Endodermal cell (in vitro differentiated cells): Measurements from ENCODE around the gene PRRX2. TPM values are rescaled to one million over a fixed set of nuclear protein-coding genes. Genes with fewer than 3 reads are reported as not detected.

Experiments
- DNase-seq: peaks from one replicate; pipeline ENCODE4 v3.0.0-alpha.2; 2017
- H3K27ac ChIP-seq: 2 replicates; pipeline ENCODE4 v1.5.1; 2013; ENCODE audit warnings: mild to moderate bottlenecking, low read depth, low read length, moderate library complexity
- H3K27me3 ChIP-seq: 2 replicates; pipeline ENCODE4 v1.6.1; 2013; ENCODE audit warnings: mild to moderate bottlenecking, low read length, moderate library complexity; ENCODE audit not compliant: insufficient read depth, control insufficient read depth, poor library complexity, severe bottlenecking
- H3K36me3 ChIP-seq: 2 replicates; pipeline ENCODE4 v1.7.0; 2013; ENCODE audit warnings: mild to moderate bottlenecking, low read length, moderate library complexity; ENCODE audit not compliant: control insufficient read depth, insufficient read depth
- H3K4me1 ChIP-seq: one replicate; pipeline ENCODE4 v1.7.0; 2013; ENCODE audit warnings: low read length; ENCODE audit not compliant: control insufficient read depth, insufficient read depth
- H3K4me3 ChIP-seq: 2 replicates; pipeline ENCODE4 v1.5.1; 2013; ENCODE audit warnings: mild to moderate bottlenecking, low read length, moderate library complexity
- H3K9ac ChIP-seq: 2 replicates; pipeline ENCODE4 v1.6.1; 2013; ENCODE audit warnings: mild to moderate bottlenecking, low read length, moderate library complexity; ENCODE audit not compliant: poor library complexity, severe bottlenecking; ENCODE audit errors: extremely low read depth
- H3K9me3 ChIP-seq: 2 replicates; pipeline ENCODE4 v1.6.1; 2013; ENCODE audit warnings: mild to moderate bottlenecking, low read length, moderate library complexity; ENCODE audit not compliant: control insufficient read depth
- H3K27ac Mint-ChIP-seq: 2 replicates; pipeline ENCODE4 v1.8.0; 2020; ENCODE audit warnings: mixed read lengths
- H3K27me3 Mint-ChIP-seq: 2 replicates; pipeline ENCODE4 v1.8.0; 2021; ENCODE audit warnings: mild to moderate bottlenecking, mixed read lengths; ENCODE audit not compliant: insufficient read depth
- H3K36me3 Mint-ChIP-seq: 2 replicates; pipeline ENCODE4 v1.8.0; 2020; ENCODE audit warnings: low read depth, mixed read lengths
- H3K4me1 Mint-ChIP-seq: 2 replicates; pipeline ENCODE4 v1.8.0; 2020; ENCODE audit warnings: mixed read lengths
- H3K4me3 Mint-ChIP-seq: 2 replicates; pipeline ENCODE4 v1.8.0; 2020; ENCODE audit warnings: mild to moderate bottlenecking, moderate library complexity, mixed read lengths
- H3K9me3 Mint-ChIP-seq: 2 replicates; pipeline ENCODE4 v1.8.0; 2020; ENCODE audit warnings: mild to moderate bottlenecking, mixed read lengths
- CTCF ChIP-seq: fragments of 200-600 bp; sonication (generic); conservative IDR thresholded peaks from 2 replicates; pipeline ENCODE4 v1.5.0; 2021; ENCODE audit warnings: antibody characterized with exemption, mild to moderate bottlenecking
- WGBS, 2 experiments: methylation state at CpG; one replicate each; pipeline versions ENCODE4 v1.1.5 to v1.1.7; 2013; ENCODE audit warnings: missing lambda C conversion rate in 2 of 2, mixed read lengths in 1 of 2; ENCODE audit not compliant: insufficient coverage in 1 of 2, insufficient read length in 1 of 2; 5-methylcytosine and 5-hydroxymethylcytosine counted together
- total RNA-seq, 2 donors: library from RNA; stranded (reverse); fragmentation: NEBNext Ultra II Directional in 1 of 2; extraction: Animal tissue kit (Norgen Biotek cat#: 25700) in 1 of 2; gene quantifications; 2 replicates in 1 of 2; 3 replicates in 1 of 2; pipeline ENCODE4 v1.2.1, GENCODE V29; 2021

PRRX2 gene
- total RNA-seq, 2 donors from 2014 or later, result 1.0 to 3.8 TPM

- H3K9ac ChIP-seq, result no peak overlapping the region
- no peak for DNase-seq
- H3K36me3 ChIP-seq, result no peaks in the 10 kb centered on the region
- H3K27ac ChIP-seq, result peak overlapping the region; percentile 72
- no peaks in the 10 kb centered on the region for H3K4me1 ChIP-seq
- Mint-ChIP-seq H3K27me3 (peaks cover 10% of the 10 kb centered on the region), H3K9me3 (no peaks in the 10 kb centered on the region), H3K27ac (no peak overlapping the region), H3K4me1 (peaks cover 9% of the 10 kb centered on the region), H3K4me3 (no peak overlapping the region), H3K36me3 (no peaks in the 10 kb centered on the region)
- TF ChIP-seq CTCF, result no peak
- WGBS, 2 experiments, result 86 to 94% methylated on average over 12 to 20 of the region's 20 CpGs
- no peaks in the 10 kb centered on the region for H3K9me3 ChIP-seq
- no peaks in the 10 kb centered on the region for H3K27me3 ChIP-seq
- H3K4me3 ChIP-seq, result no peak overlapping the region
Observed at GRCh38 chr9:129649726-129650679, 15.4 kb upstream of the PRRX2 start.

GRCh38 chr9:129650680-129651235, 14.7 kb upstream of the PRRX2 start:
- no peak overlapping the region for H3K27ac Mint-ChIP-seq
- H3K9me3 Mint-ChIP-seq, result no peaks in the 10 kb centered on the region
- WGBS, 2 experiments, result 94 to 98% methylated on average over 8 to 10 of the region's 10 CpGs
- H3K4me3 Mint-ChIP-seq, result no peak overlapping the region
- Histone ChIP-seq H3K27ac (no peak overlapping the region), H3K9me3 (no peaks in the 10 kb centered on the region), H3K4me3 (no peak overlapping the region), H3K9ac (no peak overlapping the region), H3K36me3 (no peaks in the 10 kb centered on the region), H3K4me1 (no peaks in the 10 kb centered on the region), H3K27me3 (no peaks in the 10 kb centered on the region)
- H3K27me3 Mint-ChIP-seq, result peaks cover 17% of the 10 kb centered on the region
- peaks cover 9% of the 10 kb centered on the region for H3K4me1 Mint-ChIP-seq
- TF ChIP-seq CTCF, result no peak
- no peak for DNase-seq
- H3K36me3 Mint-ChIP-seq, result no peaks in the 10 kb centered on the region

GRCh38 chr9:129653823-129654553, 11.5 kb upstream of the PRRX2 start:
- TF ChIP-seq CTCF, result no peak
- no peaks in the 10 kb centered on the region for H3K4me1 ChIP-seq

More at GRCh38 chr9:129653823-129654553, 11.5 kb upstream of the PRRX2 start:
- Histone ChIP-seq H3K4me3 (no peak overlapping the region), H3K9ac (no peak overlapping the region), H3K9me3 (no peaks in the 10 kb centered on the region), H3K36me3 (no peaks in the 10 kb centered on the region), H3K27me3 (no peaks in the 10 kb centered on the region), H3K27ac (no peak overlapping the region)
- 62 to 69% methylated on average over 8 to 17 of the region's 19 CpGs for WGBS, 2 experiments
- peak; percentile 75 for DNase-seq
- Mint-ChIP-seq H3K4me1 (peaks cover 9% of the 10 kb centered on the region), H3K36me3 (no peaks in the 10 kb centered on the region), H3K4me3 (peak overlapping the region; percentile 8), H3K27ac (peak overlapping the region; percentile 23), H3K9me3 (no peaks in the 10 kb centered on the region), H3K27me3 (peaks cover 25% of the 10 kb centered on the region)
